Iris pigment epithelial cell (primary cell): ENCODE results near the gene HEXD.
A peak's percentile ranks its signal among the peaks of the same experiment; 100 is the strongest.
"Not testable (repeated sequence)": the region's sequence is repeated elsewhere in the genome, so short reads cannot be mapped to it uniquely, and the experiment has no call there.

Source experiments
- DNase-seq: peaks from one replicate; pipeline ENCODE4 v3.0.0-alpha.2; 2011; ENCODE audit warnings: low read depth

Gene HEXD

DNA sequence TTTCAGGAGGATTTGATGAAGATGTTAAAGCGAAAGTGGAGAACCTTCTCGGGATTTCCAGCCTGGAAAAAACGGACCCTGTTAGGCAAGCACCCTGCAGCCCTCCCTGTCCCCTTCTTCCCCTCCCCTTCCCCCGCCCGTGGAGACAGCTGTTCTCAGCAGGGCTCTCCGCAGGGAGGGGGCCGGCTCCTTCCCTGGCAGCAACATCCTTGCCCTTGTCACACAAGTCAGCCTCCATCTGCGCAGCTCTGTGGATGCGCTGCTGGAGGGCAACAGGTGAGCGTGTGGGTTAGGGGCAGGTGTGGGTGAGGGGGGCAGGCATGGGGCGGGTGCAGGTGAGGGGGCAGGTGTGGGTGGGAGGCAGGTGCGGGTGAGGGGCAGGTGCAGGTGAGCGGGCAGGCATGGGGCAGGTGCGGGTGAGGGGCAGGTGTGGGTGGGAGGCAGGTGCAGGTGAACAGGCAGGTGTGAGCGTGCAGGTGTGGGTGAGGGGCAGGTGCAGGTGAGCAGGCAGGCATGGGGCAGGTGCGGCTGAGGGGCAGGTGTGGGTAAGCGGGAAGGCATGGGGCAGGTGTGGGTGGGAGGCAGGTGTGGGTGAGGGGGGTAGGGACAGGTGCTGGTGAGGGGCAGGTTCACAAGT, 23.0 kb downstream of the HEXD start:
- no peak for DNase-seq

DNA sequence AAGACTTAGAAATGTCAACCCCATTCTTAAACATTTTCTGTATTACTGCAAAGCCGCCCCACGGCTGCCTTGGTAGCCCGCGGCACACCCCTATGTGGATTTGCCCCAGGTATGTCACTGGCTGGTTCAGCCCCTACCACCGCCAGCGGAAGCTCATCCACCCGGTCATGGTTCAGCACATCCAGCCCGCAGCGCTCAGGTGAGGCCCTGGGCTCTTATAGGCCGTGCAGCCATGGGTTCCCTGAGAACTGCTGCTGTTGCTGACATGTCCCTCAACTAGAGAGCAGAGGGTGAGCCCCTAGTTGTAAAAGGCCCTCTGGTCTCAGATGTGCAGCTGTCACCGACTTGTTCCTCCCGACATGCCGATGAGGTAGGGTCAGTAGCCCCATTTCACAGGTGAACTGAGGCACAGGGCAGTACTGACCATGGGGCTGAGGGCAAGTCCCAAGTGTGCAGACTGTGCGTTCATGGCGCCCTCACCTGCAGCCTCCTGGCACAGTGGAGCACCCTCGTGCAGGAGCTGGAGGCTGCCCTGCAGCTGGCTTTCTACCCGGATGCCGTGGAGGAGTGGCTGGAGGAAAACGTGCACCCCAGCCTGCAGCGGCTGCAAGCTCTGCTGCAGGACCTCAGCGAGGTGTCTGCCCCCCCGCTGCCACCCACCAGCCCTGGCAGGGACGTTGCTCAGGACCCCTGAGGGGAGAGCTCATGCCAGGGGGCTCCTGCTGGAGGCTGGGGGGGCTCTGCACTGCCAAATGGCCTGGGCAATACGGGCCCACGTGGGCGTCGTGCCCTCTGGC, 23.7 kb downstream of the HEXD start:
- no peak for DNase-seq

DNA sequence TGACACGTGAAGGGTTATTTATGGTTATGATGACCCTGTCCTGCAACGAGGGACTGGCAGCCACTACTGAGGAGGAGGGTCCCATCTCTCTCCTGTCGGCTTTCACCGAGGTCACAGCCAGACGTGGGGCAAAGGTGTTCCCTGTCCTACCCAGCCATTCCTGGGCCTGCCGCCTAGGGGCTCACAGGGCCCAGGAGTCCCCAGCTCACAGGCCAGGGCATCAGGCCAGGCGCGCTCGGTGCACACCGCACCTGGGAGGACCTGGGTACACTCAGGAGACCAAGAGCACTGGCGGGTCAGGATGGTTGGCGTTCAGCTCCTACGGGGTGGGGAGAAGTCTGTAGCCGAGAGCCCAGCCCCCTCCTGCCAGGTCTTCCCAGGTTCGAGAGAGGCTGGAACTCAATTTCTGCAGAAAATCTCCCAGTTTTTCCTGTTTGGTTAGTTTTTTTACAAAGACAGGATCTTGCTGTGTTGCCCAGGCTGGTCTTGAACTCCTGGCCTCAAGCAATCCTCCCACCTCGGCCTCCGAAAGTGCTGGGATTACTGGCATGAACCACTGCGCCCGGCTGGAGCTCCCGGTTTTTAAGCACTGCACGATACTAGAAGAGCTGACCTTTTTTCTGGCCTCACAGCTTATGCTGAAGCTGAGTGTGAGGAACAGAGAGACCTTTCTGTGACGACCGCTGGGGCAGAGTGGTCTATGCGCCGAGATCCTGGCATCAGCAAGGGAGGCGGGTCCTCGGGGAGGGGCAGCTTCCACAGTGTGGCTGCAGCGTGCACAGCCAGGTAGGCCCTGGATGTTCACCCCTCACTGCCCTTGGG, 24.7 kb downstream of the HEXD start:
- no peak for DNase-seq

DNA sequence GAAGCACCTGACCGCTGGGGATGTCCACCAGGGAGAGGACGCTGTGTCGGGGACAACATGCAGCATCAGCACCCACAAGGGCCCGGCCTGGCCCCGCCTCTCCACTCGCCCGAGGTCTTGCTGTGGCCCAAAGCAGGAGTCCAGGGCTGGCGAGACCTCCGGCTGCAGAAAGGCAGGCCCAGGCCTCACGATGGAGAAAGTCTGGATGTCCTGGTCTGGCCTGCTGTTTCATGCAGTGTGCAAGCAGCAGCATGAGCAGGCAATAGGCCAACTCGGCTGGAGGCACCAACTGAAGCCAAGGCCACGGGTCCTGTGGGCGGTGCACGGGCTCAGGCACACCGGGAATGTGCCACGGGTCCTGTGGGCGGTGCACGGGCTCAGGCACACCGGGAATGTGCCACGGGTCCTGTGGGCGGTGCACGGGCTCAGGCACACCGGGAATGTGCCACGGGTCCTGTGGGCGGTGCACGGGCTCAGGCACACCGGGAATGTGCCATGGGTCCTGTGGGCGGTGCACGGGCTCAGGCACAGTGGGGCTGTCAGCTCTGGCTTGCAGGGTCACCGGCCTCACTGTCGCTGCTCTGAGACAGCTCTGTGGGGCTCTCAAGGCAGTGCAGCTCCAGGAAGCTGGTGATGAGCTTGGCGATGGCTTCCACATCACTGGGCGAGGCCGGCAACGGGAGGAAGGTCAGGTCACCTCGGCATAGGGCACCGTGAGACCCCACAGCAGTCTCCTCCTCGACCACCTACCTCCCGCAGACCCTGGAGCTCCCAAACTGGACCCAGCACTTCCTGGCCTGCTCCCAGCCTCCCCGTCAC, 25.5 kb downstream of the HEXD start:
- DNase-seq = no peak

DNA sequence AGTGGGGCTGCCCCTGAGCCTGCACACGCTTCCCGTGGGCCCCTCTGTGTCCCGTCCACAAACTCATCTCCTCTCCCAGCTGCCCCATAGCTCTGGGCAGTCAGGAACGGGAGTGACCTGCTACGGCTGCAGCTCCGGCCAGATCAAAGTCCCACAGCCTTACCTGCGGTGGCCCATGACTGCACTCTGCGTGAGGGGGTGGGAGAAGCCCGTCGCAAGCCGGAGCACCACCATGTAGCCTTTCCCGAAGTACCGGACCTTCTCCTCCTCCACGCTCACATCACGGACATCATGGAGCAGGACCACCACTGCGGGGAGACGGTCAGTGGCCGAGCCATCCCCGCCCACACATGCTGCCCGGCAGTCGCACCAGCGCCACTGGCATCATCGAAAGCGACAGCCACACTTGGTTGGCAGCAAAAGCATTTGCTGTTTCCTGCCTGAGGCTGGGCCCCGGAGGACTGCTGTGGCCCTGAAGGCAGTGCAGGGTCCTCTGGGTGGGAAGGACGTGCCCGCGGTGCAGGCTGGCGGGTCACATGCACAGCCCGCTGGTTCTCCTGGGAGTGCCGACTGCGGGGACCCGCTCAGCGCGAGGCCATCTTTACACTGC, 26.2 kb downstream of the HEXD start:
- no peak for DNase-seq

DNA sequence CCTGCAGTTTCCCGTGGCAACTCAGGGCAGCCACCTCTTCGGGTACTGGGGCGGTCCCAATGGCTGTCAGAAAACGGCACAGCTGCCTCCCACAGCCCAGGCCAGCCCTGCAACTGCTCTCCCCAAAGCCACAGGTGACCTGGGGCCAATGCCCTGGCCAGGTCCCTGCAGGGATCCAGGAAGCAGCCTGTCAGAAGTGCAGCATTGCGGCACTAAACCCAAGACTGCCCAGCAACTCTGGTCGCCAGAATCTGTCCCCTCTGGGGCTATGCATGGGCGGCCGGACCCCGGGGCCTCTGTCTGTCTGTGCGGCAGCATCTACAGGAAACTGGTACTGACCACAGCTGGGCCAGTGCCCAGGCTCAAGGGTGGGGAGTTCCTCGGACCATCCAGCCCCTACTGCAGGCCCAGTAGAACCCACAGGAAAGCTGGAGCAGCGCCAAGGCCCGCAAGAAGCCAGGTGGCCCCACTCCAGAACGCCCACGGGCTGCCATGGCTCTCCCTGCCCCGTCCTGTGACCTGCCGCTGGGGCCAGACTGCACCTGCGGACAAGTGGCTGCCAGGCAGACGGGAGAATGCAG, 26.9 kb downstream of the HEXD start:
- no peak for DNase-seq

DNA sequence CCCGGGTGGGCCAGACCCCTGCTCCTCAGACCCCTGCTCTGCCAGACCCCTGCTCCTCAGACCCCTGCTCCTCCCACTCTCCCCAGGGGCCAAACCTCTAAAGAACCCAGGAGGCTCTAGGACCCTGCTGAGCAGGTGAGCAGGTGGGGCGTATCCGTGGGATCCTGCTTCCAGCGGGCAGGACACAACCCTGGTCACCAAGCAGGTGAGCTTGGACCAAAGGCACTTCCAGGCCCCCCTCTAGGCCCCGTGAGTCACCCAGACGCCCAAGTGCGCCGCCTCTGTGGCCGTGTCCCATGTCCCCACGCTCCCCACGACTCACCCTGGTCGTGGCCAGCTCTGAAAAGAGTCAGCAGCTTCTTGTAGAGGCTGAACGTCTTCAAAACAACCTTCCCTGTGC, 27.4 kb downstream of the HEXD start:
- DNase-seq = no peak

DNA sequence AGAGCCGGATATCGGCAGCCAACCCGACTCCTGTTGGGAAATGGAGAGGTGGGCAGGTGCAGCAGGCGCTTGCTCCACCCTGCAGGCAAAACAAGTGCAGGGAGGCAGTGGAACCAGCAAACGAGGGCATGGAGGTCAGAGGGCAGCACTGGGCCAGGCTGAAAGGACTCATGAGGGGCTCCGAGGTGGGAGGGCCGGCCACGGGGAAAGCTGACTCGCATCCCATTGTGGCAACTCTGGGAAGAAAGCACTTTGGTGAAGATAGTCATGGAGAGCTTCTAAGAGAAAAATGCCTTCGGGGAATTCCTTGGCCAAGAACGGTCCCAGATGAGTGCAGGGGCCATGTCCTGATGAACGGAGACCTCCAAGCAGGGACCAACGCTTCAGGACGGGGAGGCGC, 28.0 kb downstream of the HEXD start:
- no peak for DNase-seq

DNA sequence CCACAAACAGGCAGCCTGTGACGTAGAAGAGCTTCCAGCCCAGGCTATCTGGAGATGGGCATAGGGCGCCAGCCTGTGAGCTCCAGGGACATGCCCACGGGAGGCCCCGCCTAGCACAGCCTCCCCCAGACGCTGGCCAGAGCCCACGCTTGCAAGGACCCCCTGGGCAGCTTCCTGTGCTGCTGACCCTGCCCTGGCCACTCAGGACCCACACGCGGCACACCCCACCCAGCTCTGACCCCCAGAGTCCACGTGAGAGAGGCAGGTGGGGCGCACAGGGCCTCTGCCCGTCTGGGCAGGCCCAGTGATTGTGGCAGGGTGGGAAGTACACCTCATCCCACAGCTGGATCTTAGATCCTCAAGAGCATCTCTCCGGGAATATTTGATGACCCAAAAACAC, 28.5 kb downstream of the HEXD start:
- DNase-seq = no peak

DNA sequence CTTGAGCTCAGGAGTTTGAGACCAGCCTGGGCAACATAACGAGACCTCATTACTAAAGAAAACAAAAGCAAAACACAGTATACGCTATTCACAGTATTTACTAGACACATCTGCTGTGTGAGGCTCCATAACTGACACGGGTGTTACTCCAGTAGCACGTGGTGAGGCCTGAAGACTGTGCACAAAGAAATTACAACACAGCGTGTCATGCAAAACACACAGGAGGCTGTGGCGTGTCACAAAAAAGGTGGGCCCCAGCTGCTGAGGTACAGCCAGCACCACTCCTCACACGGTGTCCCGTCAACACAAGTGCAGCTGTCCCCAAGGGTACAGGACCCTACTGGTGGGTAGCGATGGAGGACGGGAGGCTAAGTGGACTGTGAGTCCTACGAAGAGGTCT, 29.7 kb downstream of the HEXD start:
- no peak for DNase-seq

DNA sequence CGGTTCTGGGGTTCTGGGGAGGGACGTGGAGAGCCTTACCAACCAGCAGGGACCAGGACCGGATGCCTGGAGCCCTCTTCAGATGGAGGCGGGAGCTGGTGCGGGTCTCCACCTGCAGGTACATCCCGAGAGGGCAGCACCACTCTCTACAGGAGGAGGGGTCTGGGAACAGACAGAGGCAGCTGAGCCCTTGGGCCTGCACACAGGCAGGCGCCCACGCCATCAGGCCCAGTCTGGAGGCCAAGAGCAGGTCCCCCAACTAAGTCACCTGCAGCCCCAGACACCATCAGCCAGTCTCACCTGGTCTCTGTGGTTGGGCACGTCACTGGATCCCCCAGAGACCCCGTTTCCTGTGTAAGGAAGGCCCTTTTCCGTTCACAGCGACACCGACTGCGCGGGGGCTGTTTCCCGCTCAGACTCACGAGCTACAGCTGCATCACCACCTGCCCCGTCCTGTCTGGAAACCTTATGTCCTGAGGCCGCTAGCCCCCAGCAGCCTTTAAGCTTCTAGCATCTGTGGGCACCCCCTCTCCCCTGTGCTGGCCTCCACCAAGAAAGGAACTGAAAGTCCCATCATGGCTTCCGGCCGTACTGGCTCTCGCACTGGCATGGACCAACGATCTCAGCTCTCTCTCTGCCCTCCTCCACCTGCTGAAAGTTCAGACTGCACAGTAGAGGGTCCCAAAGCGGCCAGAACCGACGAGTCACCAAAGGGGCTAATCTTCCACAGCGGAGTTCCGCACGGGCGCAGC, 31.2 kb downstream of the HEXD start:
- no peak for DNase-seq

DNA sequence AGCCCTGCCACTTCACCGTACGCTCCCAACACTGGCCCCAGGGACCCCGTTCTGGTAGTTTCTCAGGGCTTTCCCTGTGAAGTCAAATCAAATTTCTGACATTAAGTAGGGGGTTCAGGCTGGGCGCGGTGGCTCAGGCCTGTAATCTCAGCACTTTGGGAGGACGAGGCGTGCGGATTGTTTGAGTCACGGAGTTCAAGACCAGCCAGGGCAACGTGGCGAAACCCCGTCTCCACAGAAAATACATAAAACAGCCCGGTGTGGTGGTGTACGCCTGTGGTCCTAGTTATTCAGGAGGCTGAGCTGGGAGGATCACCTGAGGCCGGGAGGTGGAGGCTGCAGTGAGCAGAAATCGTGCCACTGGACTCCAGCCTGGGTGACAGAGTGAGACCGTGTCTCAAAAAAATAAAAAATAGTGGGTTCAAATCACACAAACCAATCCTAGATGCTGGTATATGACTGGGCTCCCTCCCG, 31.8 kb downstream of the HEXD start:
- no peak for DNase-seq

DNA sequence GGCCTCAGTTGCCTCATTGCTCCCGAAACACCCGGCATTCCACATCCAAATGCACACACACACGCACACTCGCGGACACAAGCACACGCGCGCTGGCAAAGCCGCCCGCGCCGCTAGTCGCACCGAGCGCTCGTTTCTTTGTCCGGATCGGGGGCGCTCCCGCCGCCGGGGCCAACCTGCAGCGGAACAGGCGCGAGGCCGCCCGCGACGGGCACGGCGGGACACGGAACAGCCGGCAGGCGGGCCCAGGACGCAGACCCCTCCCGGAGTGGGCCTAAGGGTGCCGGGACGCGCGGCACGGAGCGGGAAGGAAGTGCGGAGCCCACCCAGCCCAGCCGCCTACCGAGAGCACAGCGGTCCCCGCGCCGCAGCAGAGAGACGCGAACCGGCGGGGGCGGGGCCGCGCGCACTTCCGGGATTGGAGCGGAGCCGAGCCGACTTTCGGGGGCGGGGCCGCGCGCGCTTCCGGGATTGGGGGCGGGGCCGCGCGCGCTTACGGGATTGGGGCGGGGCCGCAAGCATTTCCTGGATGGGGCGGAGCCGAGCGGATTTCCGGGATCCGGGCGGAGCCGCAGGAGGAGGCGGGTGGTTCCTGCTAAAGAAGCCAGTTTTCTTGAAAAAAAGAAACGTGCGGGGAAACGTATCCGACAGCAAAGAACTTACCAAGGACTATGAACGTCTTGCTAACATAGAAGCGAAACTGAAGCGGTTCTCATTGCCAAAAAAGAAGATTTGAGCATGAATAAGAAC, 32.4 kb downstream of the HEXD start, which contains the start of gene CYBC1:
CYBC1 (minus strand) TSS at position 396 of the 750 bp plus-strand sequence. CDS start 1,498 bp downstream, outside the sequence.
- DNase-seq = peak; percentile 94

DNA sequence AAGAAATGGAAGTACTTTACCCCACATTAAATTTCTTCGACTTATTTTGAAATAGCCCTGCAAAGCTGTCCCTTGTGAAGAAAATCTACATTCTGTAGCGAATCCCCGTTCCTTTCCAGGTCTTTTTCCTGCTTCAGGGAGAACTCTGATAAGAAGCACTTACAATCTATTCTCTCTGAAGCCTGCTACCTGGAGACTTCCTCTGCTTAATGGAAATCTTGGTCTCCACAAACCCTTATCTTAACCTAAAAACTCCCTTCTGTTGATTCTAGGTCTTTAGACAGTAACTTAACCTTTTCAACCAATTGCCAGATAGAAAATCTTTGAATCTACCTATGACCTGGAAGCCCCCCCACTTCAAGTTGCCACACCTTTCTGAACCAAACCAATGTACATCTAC, 34.0 kb downstream of the HEXD start:
- no peak for DNase-seq

DNA sequence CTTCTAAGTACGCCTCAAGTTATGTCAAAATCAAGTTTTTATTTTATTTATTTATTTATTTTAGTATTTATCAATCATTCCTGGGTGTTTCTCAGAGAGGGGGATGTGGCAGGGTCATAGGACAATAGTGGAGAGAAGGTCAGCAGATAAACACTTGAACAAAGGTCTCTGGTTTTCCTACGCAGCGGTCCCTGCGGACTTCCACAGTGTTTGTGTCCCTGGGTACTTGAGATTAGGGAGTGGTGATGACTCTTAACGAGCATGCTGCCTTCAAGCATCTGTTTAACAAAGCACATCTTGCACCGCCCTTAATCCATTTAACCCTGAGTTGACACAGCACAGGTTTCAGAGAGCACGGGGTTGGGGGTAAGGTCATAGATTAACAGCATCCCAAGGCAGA, 35.0 kb downstream of the HEXD start:
- not testable (repeated sequence) for DNase-seq

DNA sequence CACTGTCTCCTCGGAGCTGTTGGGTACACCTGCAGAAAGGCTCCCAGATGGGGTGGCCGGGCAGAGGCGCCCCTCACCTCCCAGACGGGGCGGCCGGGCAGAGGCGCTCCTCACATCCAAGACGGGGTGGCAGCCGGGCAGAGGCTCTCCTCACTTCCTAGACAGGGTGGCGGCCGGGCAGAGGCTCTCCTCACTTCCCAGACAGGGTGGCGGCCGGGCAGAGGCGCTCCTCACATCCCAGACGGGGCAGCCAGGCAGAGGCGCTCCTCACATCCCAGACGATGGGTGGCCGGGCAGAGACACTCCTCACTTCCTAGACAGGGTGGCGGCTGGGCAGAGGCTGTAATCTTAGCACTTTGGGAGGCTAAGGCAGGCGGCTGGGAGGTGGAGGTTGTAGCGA, 35.6 kb downstream of the HEXD start:
- DNase-seq = not testable (repeated sequence)

DNA sequence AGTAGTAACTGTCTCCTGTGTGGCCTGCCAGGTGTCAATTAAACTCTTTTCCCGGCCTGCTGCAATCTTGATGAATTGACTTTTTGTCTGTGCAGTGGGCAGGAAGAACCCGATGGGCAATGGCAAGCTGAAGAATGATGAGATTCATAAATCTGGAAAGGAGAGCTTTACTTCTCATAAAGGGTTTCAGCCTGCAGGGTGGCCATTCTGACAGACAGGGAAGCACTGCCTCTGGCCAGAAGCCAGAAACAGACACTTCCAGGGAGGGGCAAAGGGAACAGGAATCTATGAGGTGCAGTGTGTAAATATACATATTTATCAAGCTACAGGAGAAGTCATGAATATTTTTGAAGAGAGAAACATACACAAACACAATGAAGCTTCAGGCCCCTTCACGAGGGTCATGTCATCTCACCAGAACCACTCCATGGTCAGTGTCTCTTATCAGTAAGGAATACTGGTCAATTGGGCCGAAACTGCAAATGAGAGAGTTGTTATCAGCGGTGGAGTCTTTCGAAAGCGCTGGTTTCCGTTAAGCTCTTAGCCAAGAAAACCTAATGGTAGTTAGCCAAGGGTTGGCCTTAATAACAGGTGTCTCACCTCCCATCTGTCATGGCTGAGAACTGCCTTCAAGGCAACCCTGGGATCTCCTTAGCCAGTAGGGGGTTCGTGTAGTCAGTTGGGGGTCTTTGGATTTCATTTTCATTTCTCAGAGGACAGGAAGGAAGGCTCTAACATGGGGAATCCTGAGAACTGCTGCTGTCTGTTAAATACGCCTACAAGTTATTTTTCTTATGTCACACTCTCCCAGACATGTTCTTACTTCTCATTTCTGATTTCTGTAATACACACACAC, 39.2 kb downstream of the HEXD start:
- DNase-seq = no peak

DNA sequence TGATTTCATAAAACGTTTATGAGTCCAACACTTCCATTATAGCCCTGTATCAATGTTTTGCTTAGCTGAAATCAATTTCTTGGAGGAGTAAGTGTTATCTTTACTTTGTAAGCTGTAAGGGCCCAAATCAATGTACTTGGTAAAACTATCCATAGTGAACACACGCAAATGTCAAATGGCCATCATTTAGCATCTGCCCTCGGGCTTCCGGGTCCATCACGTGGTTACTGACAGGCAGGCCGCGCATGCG, 39.7 kb downstream of the HEXD start:
- DNase-seq = no peak
